GM19324 (cell line): ENCODE results near the gene PAK6.

ENCODE experiments used
- ATAC-seq: cut with Tn5 transposase; IDR thresholded peaks from one replicate; pipeline ENCODE4 v1.9.1; 2021; ENCODE audit warnings: mild to moderate bottlenecking, moderate library complexity; ENCODE audit not compliant: unreplicated experiment, low FRiP score

The PAK6 gene

GRCh38 chr15:40306371-40306770, 67.5 kb downstream of the PAK6 start:
- ATAC-seq, result no peak

GRCh38 chr15:40306908-40307307, 68.0 kb downstream of the PAK6 start:
- no peak for ATAC-seq

- ATAC-seq, result no peak
Measured at GRCh38 chr15:40307421-40308211, 68.8 kb downstream of the PAK6 start, which contains the start of gene PLCB2. Gene PLCB2 (minus strand): TSS chr15:40307935. CDS start chr15:40307672, 263 bp downstream.

- no peak for ATAC-seq
Measured at GRCh38 chr15:40309344-40309862, 70.5 kb downstream of the PAK6 start.

- ATAC-seq, result no peak
Measured at GRCh38 chr15:40310001-40310959, 71.4 kb downstream of the PAK6 start.

- ATAC-seq, result no peak
Measured at GRCh38 chr15:40310993-40311392, 72.1 kb downstream of the PAK6 start.

- ATAC-seq, result no peak
Measured at GRCh38 chr15:40312370-40313158, 73.7 kb downstream of the PAK6 start.

- no peak for ATAC-seq
Measured at GRCh38 chr15:40313531-40314398, 74.9 kb downstream of the PAK6 start.

- no peak for ATAC-seq
Measured at GRCh38 chr15:40314723-40315276, 75.9 kb downstream of the PAK6 start.

GRCh38 chr15:40316931-40317330, 78.1 kb downstream of the PAK6 start:
- no peak for ATAC-seq

- no peak for ATAC-seq
Measured at GRCh38 chr15:40317580-40317979, 78.7 kb downstream of the PAK6 start.

- no peak for ATAC-seq
Measured at GRCh38 chr15:40320409-40320808, 81.5 kb downstream of the PAK6 start.

GRCh38 chr15:40320931-40321371, 82.1 kb downstream of the PAK6 start:
- ATAC-seq, result no peak

GRCh38 chr15:40322531-40323238, 83.8 kb downstream of the PAK6 start:
- no peak for ATAC-seq

GRCh38 chr15:40323239-40323952, 84.5 kb downstream of the PAK6 start, which contains the start of gene INAFM2:
Gene INAFM2 (plus strand): TSS chr15:40323692. CDS start chr15:40324056, 364 bp downstream.
- peak; percentile 90 for ATAC-seq

GRCh38 chr15:40323953-40324937, 85.4 kb downstream of the PAK6 start:
- ATAC-seq, result peak; percentile 22
